H1 (cell line): ENCODE measurements around the gene RFK. TPM values are rescaled to one million over a fixed set of nuclear protein-coding genes. Genes with fewer than 3 reads are reported as not detected.

ENCODE experiments used
- CTCF ChIA-PET: fragments of 300-600 bp; sonication (Branson Sonifier 250); formaldehyde crosslinking; loops from one replicate; lab custom pipeline; 2021; ENCODE audit not compliant: partially characterized antibody; lab: Charles Lee
- POLR2A ChIA-PET: fragments of 300-600 bp; sonication (Branson Sonifier 250); formaldehyde crosslinking; loops from one replicate; lab custom pipeline; 2021; ENCODE audit warnings: inconsistent platforms; ENCODE audit not compliant: partially characterized antibody; lab: Charles Lee
- DNase-seq, 2 experiments: peaks; one replicate each; pipeline versions ENCODE4 v3.0.0 to v3.0.0-alpha.2; 2010 to 2022; ENCODE audit warnings: low spot score in 2 of 2, low read depth in 1 of 2, mixed read lengths in 1 of 2
- FAIRE-seq: peaks from 2 replicates; lab custom pipeline; 2011; peaks lifted over from hg19 to GRCh38; lab: Jason Lieb, UNC
- H2AFZ ChIP-seq: 2 replicates; pipeline ENCODE4 v1.8.1; 2012; ENCODE audit warnings: low read length, inconsistent platforms
- H2AK5ac ChIP-seq: 2 replicates; pipeline ENCODE4 v1.6.1; 2013; ENCODE audit warnings: low read depth, low read length
- H2BK120ac ChIP-seq: replicated peaks from 2 replicates; pipeline ENCODE3; 2013; ENCODE audit warnings: low read depth, low read length, inconsistent platforms
- H2BK12ac ChIP-seq: 2 replicates; pipeline ENCODE4 v1.6.1; 2013; ENCODE audit warnings: low read depth, low read length
- H2BK15ac ChIP-seq: 2 replicates; pipeline ENCODE4 v1.6.1; 2013; ENCODE audit warnings: low read length
- H2BK20ac ChIP-seq: 2 replicates; pipeline ENCODE4 v1.6.1; 2013; ENCODE audit warnings: low read length
- H2BK5ac ChIP-seq: 2 replicates; pipeline ENCODE4 v1.6.1; 2013; ENCODE audit warnings: low read depth, low read length
- H3K14ac ChIP-seq: 2 replicates; pipeline ENCODE4 v1.6.1; 2013; ENCODE audit warnings: inconsistent platforms; ENCODE audit not compliant: insufficient read length
- H3K18ac ChIP-seq: 2 replicates; pipeline ENCODE4 v1.6.1; 2013; ENCODE audit warnings: low read length; ENCODE audit errors: extremely low read depth
- H3K23ac ChIP-seq: 2 replicates; pipeline ENCODE4 v1.6.1; 2013; ENCODE audit warnings: inconsistent platforms; ENCODE audit not compliant: insufficient read length
- H3K23me2 ChIP-seq: 2 replicates; pipeline ENCODE4 v1.6.1; 2013; ENCODE audit warnings: low read depth, low read length
- H3K27ac ChIP-seq: 2 replicates; pipeline ENCODE4 v1.6.1; 2011; ENCODE audit warnings: low read depth, low read length, inconsistent platforms
- H3K27me3 ChIP-seq, 4 experiments: replicated peaks in 1 of 4; 1 replicate in 1 of 4; 2 replicates in 3 of 4; pipeline versions ENCODE4 v1.6.1 to v1.8.1; 2011 to 2013; ENCODE audit warnings: low read length in 3 of 4, mild to moderate bottlenecking in 3 of 4, inconsistent platforms in 2 of 4, mixed read lengths in 2 of 4, moderate library complexity in 1 of 4; ENCODE audit not compliant: control insufficient read depth in 3 of 4, insufficient read depth in 3 of 4; ENCODE audit errors: extremely low read depth in 1 of 4
- H3K36me3 ChIP-seq, 4 experiments: 2 replicates each; pipeline versions ENCODE4 v1.6.1 to v1.8.1; 2011 to 2013; ENCODE audit warnings: mild to moderate bottlenecking in 4 of 4, low read length in 3 of 4, moderate library complexity in 2 of 4, control low read depth in 1 of 4, inconsistent platforms in 1 of 4; ENCODE audit not compliant: insufficient read depth in 4 of 4, control insufficient read depth in 2 of 4
- H3K4ac ChIP-seq: replicated peaks from 2 replicates; pipeline ENCODE3; 2013; ENCODE audit warnings: low read length, low read depth, mixed read lengths, inconsistent platforms; ENCODE audit not compliant: insufficient read length
- H3K4me1 ChIP-seq, 4 experiments: replicated peaks in 1 of 4; 1 replicate in 1 of 4; 2 replicates in 3 of 4; pipeline versions ENCODE4 v1.6.1 to v1.8.1; 2011 to 2013; ENCODE audit warnings: low read length in 3 of 4, inconsistent platforms in 2 of 4, mixed read lengths in 1 of 4; ENCODE audit not compliant: insufficient read depth in 4 of 4, control insufficient read depth in 3 of 4
- H3K4me2 ChIP-seq, 2 experiments: 2 replicates each; pipeline versions ENCODE4 v1.6.1 to v1.8.1; 2011 to 2013; ENCODE audit warnings: low read depth in 2 of 2, low read length in 2 of 2, control low read depth in 1 of 2, inconsistent platforms in 1 of 2, mild to moderate bottlenecking in 1 of 2; ENCODE audit not compliant: insufficient read depth in 1 of 2
- H3K4me3 ChIP-seq, 4 experiments: fragments of 200-600, 300-600 bp in 1 of 4; sonication (generic), shearing (Covaris generic), sonication (Bioruptor Twin) in 1 of 4; 2 replicates each; pipeline versions ENCODE4 v1.5.1 to v1.8.1; 2011 to 2016; ENCODE audit warnings: low read length in 4 of 4, low read depth in 3 of 4, control low read depth in 2 of 4, inconsistent platforms in 2 of 4, mild to moderate bottlenecking in 2 of 4, mixed read lengths in 1 of 4, moderate library complexity in 1 of 4; ENCODE audit not compliant: insufficient read depth in 2 of 4; ENCODE audit errors: extremely low read depth in 1 of 4
- H3K56ac ChIP-seq: replicated peaks from 2 replicates; pipeline ENCODE3; 2013; ENCODE audit warnings: low read depth, mild to moderate bottlenecking, mixed read lengths, low read length, inconsistent platforms; ENCODE audit not compliant: insufficient read length
- H3K79me1 ChIP-seq: 2 replicates; pipeline ENCODE4 v1.6.1; 2013; ENCODE audit warnings: low read depth, low read length, control low read depth
- H3K79me2 ChIP-seq, 2 experiments: 2 replicates each; pipeline versions ENCODE4 v1.6.1 to v1.8.1; 2012 to 2013; ENCODE audit warnings: low read length in 2 of 2, mild to moderate bottlenecking in 2 of 2, inconsistent platforms in 1 of 2; ENCODE audit not compliant: insufficient read depth in 2 of 2, control insufficient read depth in 1 of 2
- H3K9ac ChIP-seq, 4 experiments: replicated peaks in 1 of 4; 1 replicate in 1 of 4; 2 replicates in 3 of 4; pipeline versions ENCODE4 v1.6.1 to v1.8.1; 2011 to 2013; ENCODE audit warnings: low read depth in 3 of 4, low read length in 3 of 4, control low read depth in 2 of 4, mild to moderate bottlenecking in 2 of 4, moderate library complexity in 2 of 4, inconsistent platforms in 1 of 4; ENCODE audit errors: extremely low read depth in 1 of 4
- H3K9me3 ChIP-seq, 2 experiments: 2 replicates each; pipeline versions ENCODE4 v1.6.1 to v1.8.1; 2012 to 2013; ENCODE audit warnings: mild to moderate bottlenecking in 2 of 2, moderate library complexity in 2 of 2, control low read depth in 1 of 2, inconsistent platforms in 1 of 2, low read depth in 1 of 2, low read length in 1 of 2, mixed read lengths in 1 of 2; ENCODE audit not compliant: insufficient read depth in 2 of 2
- H4K20me1 ChIP-seq, 2 experiments: replicated peaks in 1 of 2; 2 replicates each; pipeline versions ENCODE3 to v1.8.1; 2011 to 2013; ENCODE audit warnings: inconsistent platforms in 2 of 2, low read length in 2 of 2, mild to moderate bottlenecking in 1 of 2; ENCODE audit not compliant: insufficient read depth in 2 of 2, control insufficient read depth in 1 of 2
- H4K5ac ChIP-seq: 2 replicates; pipeline ENCODE4 v1.6.1; 2013; ENCODE audit warnings: low read length, low read depth, mixed read lengths, inconsistent platforms; ENCODE audit not compliant: insufficient read length
- H4K8ac ChIP-seq: 2 replicates; pipeline ENCODE4 v1.8.0; 2013; ENCODE audit warnings: mild to moderate bottlenecking, moderate library complexity, low read length, inconsistent platforms; ENCODE audit not compliant: insufficient read depth; ENCODE audit errors: extremely low read depth
- H4K91ac ChIP-seq: replicated peaks from 2 replicates; pipeline ENCODE3; 2013; ENCODE audit warnings: low read length, mixed read lengths, inconsistent platforms; ENCODE audit not compliant: insufficient read length
- ASH2L ChIP-seq: fragments of 200-600, 300-600 bp; sonication (generic); IDR thresholded peaks from one replicate; pipeline ENCODE4 v1.7.1; 2017; ENCODE audit warnings: low read length
- ATF3 ChIP-seq: IDR thresholded peaks from 2 replicates; pipeline ENCODE4 v1.6.1; 2011; ENCODE audit warnings: low read depth, mild to moderate bottlenecking, low read length; ENCODE audit not compliant: insufficient read depth
- BCL11A ChIP-seq, 2 experiments: IDR thresholded peaks; one replicate each; pipeline ENCODE4 v1.6.1; 2011; ENCODE audit warnings: low read depth in 2 of 2, low read length in 2 of 2, mild to moderate bottlenecking in 2 of 2
- CHD1 ChIP-seq: IDR thresholded peaks from 2 replicates; pipeline ENCODE4 v1.6.1; 2012; ENCODE audit warnings: low read depth, low read length, improper control_type of control experiment
- EZH2 ChIP-seq: fragments of 200-600 bp; sonication (generic); IDR thresholded peaks from 2 replicates; pipeline ENCODE4 v1.7.1; 2012; ENCODE audit warnings: low read depth, mild to moderate bottlenecking, moderate library complexity, low read length, inconsistent platforms; ENCODE audit not compliant: severe bottlenecking
- JUN ChIP-seq: IDR thresholded peaks from 2 replicates; pipeline ENCODE4 v1.6.1; 2011; ENCODE audit warnings: low read depth, mild to moderate bottlenecking, improper control_type of control experiment, low read length
- POU5F1 ChIP-seq: IDR thresholded peaks from 2 replicates; pipeline ENCODE4 v1.6.1; 2011; ENCODE audit warnings: low read depth, mild to moderate bottlenecking, low read length, moderate library complexity
- SP2 ChIP-seq: IDR thresholded peaks from 2 replicates; pipeline ENCODE4 v1.6.1; 2012; ENCODE audit warnings: mild to moderate bottlenecking, low read length, inconsistent platforms
- TEAD4 ChIP-seq: IDR thresholded peaks from 2 replicates; pipeline ENCODE4 v1.6.1; 2012; ENCODE audit warnings: low read depth, low read length, inconsistent platforms, mixed read lengths
- WGBS, 2 experiments: shearing (Covaris generic) in 1 of 2; methylation state at CpG; one replicate each; pipeline versions ENCODE4 v1.1.6 to v1.1.7; 2013 to 2015; ENCODE audit warnings: low lambda C conversion rate in 2 of 2, mixed read lengths in 2 of 2, inconsistent platforms in 1 of 2, low coverage in 1 of 2, missing lambda C conversion rate in 1 of 2; ENCODE audit not compliant: insufficient replicate concordance in 2 of 2, insufficient coverage in 1 of 2, insufficient read length in 1 of 2; ENCODE audit errors: extremely low coverage in 1 of 2, missing lambda C conversion rate in 1 of 2; 5-methylcytosine and 5-hydroxymethylcytosine counted together
- polyA plus RNA-seq, 7 experiments: library from polyadenylated mRNA; depleted of rRNA in 3 of 7; stranded (reverse) in 5 of 7; unstranded in 2 of 7; fragments of >200 nt in 5 of 7; fragments of 200-250 nt in 2 of 7; gene quantifications; 1 replicate in 5 of 7; 2 replicates in 1 of 7; 4 replicates in 1 of 7; pipeline versions ENCODE4 v1.2.1 to v1.2.3, GENCODE V29; 2011 to 2013; ENCODE audit warnings: missing spikeins in 2 of 7, mixed read lengths in 2 of 7
- total RNA-seq: library from RNA; stranded (reverse); fragmentation: NEBNext Ultra II Directional; extraction: Animal tissue kit (Norgen Biotek cat#: 25700); gene quantifications from 2 replicates; pipeline ENCODE4 v1.2.1, GENCODE V29; 2021

The RFK gene
- total and polyA plus RNA-seq, 2 of the 8 experiments (the other 6 are each of a cell fraction or from before 2014, with no cell fraction given): 4.3 to 10.6 TPM

GRCh38 chr9:76354221-76354620 is 40.0 kb downstream of the RFK start:
- no peak overlapping the region for H4K8ac ChIP-seq
- no peak overlapping the region for H4K91ac ChIP-seq
- no peak overlapping the region for H3K4me2 ChIP-seq
- no peaks in the 10 kb centered on the region for H4K20me1 ChIP-seq
- H3K23me2 ChIP-seq: no peaks in the 10 kb centered on the region
- no peak overlapping the region for H2BK20ac ChIP-seq
- H3K9me3 ChIP-seq: no peaks in the 10 kb centered on the region
- TF ChIP-seq EZH2: no peak
- TF ChIP-seq BCL11A (IDR thresholded peaks at IDR 0.05; ENCODE audit: low read depth in 2 of 2, low read length in 2 of 2): no peak
- TF ChIP-seq CHD1: no peak
- TF ChIP-seq ATF3: no peak
- TF ChIP-seq SP2: no peak
- TF ChIP-seq ASH2L: no peak
- no peak for TF ChIP-seq TEAD4
- TF ChIP-seq POU5F1: no peak
- TF ChIP-seq JUN: no peak
- no peak overlapping the region for H2BK15ac ChIP-seq
- WGBS, 2 experiments: 89% methylated on average over 3 of the region's 3 CpGs; no CpG with 5 or more reads in 1 of the 2 experiments
- H3K4ac ChIP-seq: no peak overlapping the region
- H2AK5ac ChIP-seq: no peak overlapping the region
- no peaks in the 10 kb centered on the region for H3K79me2 ChIP-seq
- no peaks in the 10 kb centered on the region for H3K79me1 ChIP-seq
- DNase-seq: no peak
- no peak overlapping the region for H3K9ac ChIP-seq
- no peak overlapping the region for H3K23ac ChIP-seq
- no peak overlapping the region for H3K56ac ChIP-seq
- no peaks in the 10 kb centered on the region for H3K36me3 ChIP-seq
- H2AFZ ChIP-seq: no peak overlapping the region
- no peak overlapping the region for H3K27ac ChIP-seq
- H4K5ac ChIP-seq: no peak overlapping the region
- no peak for FAIRE-seq
- H3K18ac ChIP-seq: no peak overlapping the region
- CTCF ChIA-PET: no interaction called here
- no peaks in the 10 kb centered on the region for H3K27me3 ChIP-seq
- H2BK120ac ChIP-seq: no peak overlapping the region
- H3K4me3 ChIP-seq: no peak overlapping the region
- H2BK12ac ChIP-seq: no peak overlapping the region
- POLR2A ChIA-PET: no interaction called here
- no peak overlapping the region for H3K14ac ChIP-seq
- H3K4me1 ChIP-seq: no peaks in the 10 kb centered on the region
- no peak overlapping the region for H2BK5ac ChIP-seq
